Measurements from ENCODE around the gene SKOR1. TPM values are rescaled to one million over a fixed set of nuclear protein-coding genes. Genes with fewer than 3 reads are reported as not detected.

Gene SKOR1
- total RNA-seq, 5 donors from 2014 or later (not counting 1 experiment from before 2014, with no cell fraction given), result 0.79 to 2.7 (median 1.3) TPM

- ATAC-seq (replicated peaks in 1 of 4), result no peak
- 100% methylated on average over 1 of the region's 5 CpGs for WGBS (ENCODE audit: insufficient coverage)
- peaks cover 3 to 5% of the 10 kb centered on the region in 2 experiments for H3K4me1 ChIP-seq (ENCODE audit: control insufficient read depth in 1 of 2, extremely low read depth in 1 of 2, insufficient read depth in 2 of 2, low read length in 2 of 2)
- H3K36me3 ChIP-seq (ENCODE audit: control insufficient read depth in 2 of 2, extremely low read depth in 1 of 2, insufficient read depth in 1 of 2, low read length in 1 of 2), result no peaks in the 10 kb centered on the region
- Mint-ChIP-seq H3K4me3 (no peak overlapping the region), H3K36me3 (no peaks in the 10 kb centered on the region), H3K9me3 (no peaks in the 10 kb centered on the region), H3K27ac (no peak overlapping the region), H3K27me3 (peaks cover 3 to 4% of the 10 kb centered on the region in 2 donors), H3K4me1 (peaks cover 6% of the 10 kb centered on the region in 3 donors)
- no peaks in the 10 kb centered on the region for H3K9me3 ChIP-seq
- ChIA-PET CTCF (no interaction called here), POLR2A (no interaction called here)
- no peak for DNase-seq
- H3K27me3 ChIP-seq (replicated peaks in 1 of 2; ENCODE audit: control insufficient read depth in 2 of 2, extremely low read depth in 1 of 2, insufficient read depth in 2 of 2, low read length in 1 of 2), result no peaks in the 10 kb centered on the region
- no peak overlapping the region for H3K27ac ChIP-seq (ENCODE audit: low read length)
- H3K4me3 ChIP-seq (ENCODE audit: control insufficient read depth in 1 of 2, extremely low read depth in 1 of 2, low read length in 1 of 2), result no peak overlapping the region
These were observed 20.7 kb downstream of the SKOR1 start for GRCh38 chr15:67845974-67846373.

DNA sequence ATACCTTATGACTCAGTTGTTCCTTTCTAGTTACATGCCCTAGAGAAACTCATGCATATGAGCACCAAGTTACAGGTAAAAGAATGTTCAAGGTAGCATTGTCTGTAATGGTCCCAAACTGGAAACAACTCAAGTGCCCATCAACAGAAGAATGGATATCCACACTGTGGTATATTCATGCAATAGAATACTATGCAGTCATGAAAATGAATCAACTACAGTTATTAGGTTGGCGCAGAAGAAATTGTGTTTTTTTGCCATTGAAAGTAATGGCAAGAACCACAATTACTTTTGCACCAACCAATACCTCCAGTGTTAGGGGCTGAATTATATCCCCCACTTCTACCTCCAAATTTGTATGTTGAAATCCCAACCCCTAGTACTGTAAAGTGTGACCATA lies 24.2 kb downstream of the SKOR1 start:
- Mint-ChIP-seq H3K36me3 (no peaks in the 10 kb centered on the region), H3K4me3 (no peak overlapping the region), H3K4me1 (no peaks in the 10 kb centered on the region), H3K27me3 (peaks cover 7 to 11% of the 10 kb centered on the region in 2 donors), H3K27ac (no peak overlapping the region), H3K9me3 (no peaks in the 10 kb centered on the region)
- Histone ChIP-seq H3K36me3 (ENCODE audit: control insufficient read depth in 2 of 2, extremely low read depth in 1 of 2, insufficient read depth in 1 of 2, low read length in 1 of 2) (no peaks in the 10 kb centered on the region), H3K9me3 (no peaks in the 10 kb centered on the region), H3K27ac (ENCODE audit: low read length) (no peak overlapping the region), H3K27me3 (replicated peaks in 1 of 2; ENCODE audit: control insufficient read depth in 2 of 2, extremely low read depth in 1 of 2, insufficient read depth in 2 of 2, low read length in 1 of 2) (no peaks in the 10 kb centered on the region), H3K4me1 (ENCODE audit: control insufficient read depth in 1 of 2, extremely low read depth in 1 of 2, insufficient read depth in 2 of 2, low read length in 2 of 2) (no peaks in the 10 kb centered on the region), H3K4me3 (ENCODE audit: control insufficient read depth in 1 of 2, extremely low read depth in 1 of 2, low read length in 1 of 2) (no peak overlapping the region)
- ChIA-PET CTCF (no interaction called here), POLR2A (no interaction called here)
- no peak for DNase-seq
- ATAC-seq (replicated peaks in 1 of 4), result no peak
- WGBS (ENCODE audit: insufficient coverage), result no CpG with 5 or more reads among the region's 1 CpG

- H3K9me3 Mint-ChIP-seq, result no peaks in the 10 kb centered on the region
- H3K4me3 Mint-ChIP-seq, result no peak overlapping the region
- H3K27me3 Mint-ChIP-seq, result peaks cover 7 to 11% of the 10 kb centered on the region in 2 donors
- no peaks in the 10 kb centered on the region for H3K36me3 Mint-ChIP-seq
- ATAC-seq (replicated peaks in 1 of 4) (no peak), DNase-seq (no peak)
- Histone ChIP-seq H3K4me1 (ENCODE audit: control insufficient read depth in 1 of 2, extremely low read depth in 1 of 2, insufficient read depth in 2 of 2, low read length in 2 of 2) (no peaks in the 10 kb centered on the region), H3K4me3 (ENCODE audit: control insufficient read depth in 1 of 2, extremely low read depth in 1 of 2, low read length in 1 of 2) (no peak overlapping the region), H3K9me3 (no peaks in the 10 kb centered on the region), H3K36me3 (ENCODE audit: control insufficient read depth in 2 of 2, extremely low read depth in 1 of 2, insufficient read depth in 1 of 2, low read length in 1 of 2) (no peaks in the 10 kb centered on the region), H3K27me3 (replicated peaks in 1 of 2; ENCODE audit: control insufficient read depth in 2 of 2, extremely low read depth in 1 of 2, insufficient read depth in 2 of 2, low read length in 1 of 2) (no peaks in the 10 kb centered on the region), H3K27ac (ENCODE audit: low read length) (no peak overlapping the region)
- H3K4me1 Mint-ChIP-seq, result no peaks in the 10 kb centered on the region
- CTCF ChIA-PET, result no interaction called here
- H3K27ac Mint-ChIP-seq, result no peak overlapping the region
- POLR2A ChIA-PET, result no interaction called here
- 53% methylated on average over 4 of the region's 7 CpGs for WGBS (ENCODE audit: insufficient coverage)
These were observed 25.0 kb downstream of the SKOR1 start for GRCh38 chr15:67850336-67850735.

DNA sequence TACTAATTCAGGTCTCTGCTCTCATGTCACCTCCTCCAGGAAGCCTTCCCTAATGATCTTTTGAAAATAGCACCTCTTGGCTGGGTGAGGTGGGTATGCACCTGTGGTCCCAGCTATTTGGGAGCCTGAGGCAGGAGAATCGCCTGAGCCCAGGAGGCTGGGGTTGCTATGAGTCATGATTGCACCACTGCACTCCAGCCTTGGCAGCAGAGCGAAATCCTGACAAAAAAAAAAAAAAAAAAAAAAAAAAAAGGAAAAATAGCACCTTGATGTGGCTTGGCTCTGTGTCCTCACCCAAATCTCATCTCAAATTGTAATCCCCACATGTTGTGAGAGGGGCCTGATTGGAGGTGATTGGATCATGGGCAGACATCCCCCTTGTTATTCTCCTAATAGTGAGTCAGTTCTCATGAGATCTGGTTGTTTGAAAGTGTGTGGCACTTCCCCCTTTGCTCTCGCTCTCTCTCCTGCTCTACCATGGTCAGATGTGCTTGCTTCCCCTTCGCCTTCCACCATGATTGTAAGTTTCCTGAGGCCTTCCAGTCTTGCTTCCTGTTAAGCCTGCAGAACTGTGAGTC lies 25.8 kb downstream of the SKOR1 start:
- Histone ChIP-seq H3K4me3 (ENCODE audit: control insufficient read depth in 1 of 2, extremely low read depth in 1 of 2, low read length in 1 of 2) (no peak overlapping the region), H3K36me3 (ENCODE audit: control insufficient read depth in 2 of 2, extremely low read depth in 1 of 2, insufficient read depth in 1 of 2, low read length in 1 of 2) (no peaks in the 10 kb centered on the region), H3K4me1 (ENCODE audit: control insufficient read depth in 1 of 2, extremely low read depth in 1 of 2, insufficient read depth in 2 of 2, low read length in 2 of 2) (no peaks in the 10 kb centered on the region), H3K27me3 (replicated peaks in 1 of 2; ENCODE audit: control insufficient read depth in 2 of 2, extremely low read depth in 1 of 2, insufficient read depth in 2 of 2, low read length in 1 of 2) (no peaks in the 10 kb centered on the region), H3K27ac (ENCODE audit: low read length) (no peak overlapping the region), H3K9me3 (no peaks in the 10 kb centered on the region)
- POLR2A ChIA-PET, result no interaction called here
- Mint-ChIP-seq H3K4me1 (no peaks in the 10 kb centered on the region), H3K27me3 (peaks cover 7 to 11% of the 10 kb centered on the region in 2 donors), H3K4me3 (no peak overlapping the region), H3K36me3 (no peaks in the 10 kb centered on the region), H3K9me3 (no peaks in the 10 kb centered on the region), H3K27ac (no peak overlapping the region)
- ATAC-seq (replicated peaks in 1 of 4), result no peak
- CTCF ChIA-PET, result no interaction called here
- no peak for DNase-seq
- no CpG with 5 or more reads among the region's 4 CpGs for WGBS (ENCODE audit: insufficient coverage)

GRCh38 chr15:67852418-67852817 lies 27.1 kb downstream of the SKOR1 start:
- Histone ChIP-seq H3K9me3 (no peaks in the 10 kb centered on the region), H3K4me1 (ENCODE audit: control insufficient read depth in 1 of 2, extremely low read depth in 1 of 2, insufficient read depth in 2 of 2, low read length in 2 of 2) (no peaks in the 10 kb centered on the region), H3K4me3 (ENCODE audit: control insufficient read depth in 1 of 2, extremely low read depth in 1 of 2, low read length in 1 of 2) (no peak overlapping the region), H3K36me3 (ENCODE audit: control insufficient read depth in 2 of 2, extremely low read depth in 1 of 2, insufficient read depth in 1 of 2, low read length in 1 of 2) (no peaks in the 10 kb centered on the region), H3K27me3 (replicated peaks in 1 of 2; ENCODE audit: control insufficient read depth in 2 of 2, extremely low read depth in 1 of 2, insufficient read depth in 2 of 2, low read length in 1 of 2) (no peaks in the 10 kb centered on the region), H3K27ac (ENCODE audit: low read length) (no peak overlapping the region)
- Mint-ChIP-seq H3K27ac (no peak overlapping the region), H3K4me1 (no peaks in the 10 kb centered on the region), H3K27me3 (peaks cover 7 to 11% of the 10 kb centered on the region in 2 donors), H3K9me3 (no peaks in the 10 kb centered on the region), H3K36me3 (no peaks in the 10 kb centered on the region), H3K4me3 (no peak overlapping the region)
- ATAC-seq (replicated peaks in 1 of 4), result no peak
- ChIA-PET CTCF (no interaction called here), POLR2A (no interaction called here)
- no peak for DNase-seq
- no CpG with 5 or more reads among the region's 3 CpGs for WGBS (ENCODE audit: insufficient coverage)

- H3K4me1 ChIP-seq (ENCODE audit: control insufficient read depth in 1 of 2, extremely low read depth in 1 of 2, insufficient read depth in 2 of 2, low read length in 2 of 2), result no peaks in the 10 kb centered on the region
- peaks cover 7 to 11% of the 10 kb centered on the region in 2 donors for H3K27me3 Mint-ChIP-seq
- H3K27ac ChIP-seq (ENCODE audit: low read length), result no peak overlapping the region
- ATAC-seq (replicated peaks in 1 of 4) (no peak), DNase-seq (no peak)
- no peak overlapping the region for H3K27ac Mint-ChIP-seq
- no peaks in the 10 kb centered on the region for H3K36me3 ChIP-seq (ENCODE audit: control insufficient read depth in 2 of 2, extremely low read depth in 1 of 2, insufficient read depth in 1 of 2, low read length in 1 of 2)
- POLR2A ChIA-PET, result no interaction called here
- no CpG with 5 or more reads among the region's 3 CpGs for WGBS (ENCODE audit: insufficient coverage)
- H3K27me3 ChIP-seq (replicated peaks in 1 of 2; ENCODE audit: control insufficient read depth in 2 of 2, extremely low read depth in 1 of 2, insufficient read depth in 2 of 2, low read length in 1 of 2), result no peaks in the 10 kb centered on the region
- CTCF ChIA-PET, result interaction anchor here (0.6 to 0.7 kb wide), 2 partner anchors 150 to 902 kb away, joined by 3 to 4 read pairs; no protein-coding TSS in a partner anchor
- no peak overlapping the region for H3K4me3 ChIP-seq (ENCODE audit: control insufficient read depth in 1 of 2, extremely low read depth in 1 of 2, low read length in 1 of 2)
- no peak overlapping the region for H3K4me3 Mint-ChIP-seq
- H3K9me3 ChIP-seq, result no peaks in the 10 kb centered on the region
- no peaks in the 10 kb centered on the region for H3K36me3 Mint-ChIP-seq
- no peaks in the 10 kb centered on the region for H3K4me1 Mint-ChIP-seq
- no peaks in the 10 kb centered on the region for H3K9me3 Mint-ChIP-seq
These were observed 28.1 kb downstream of the SKOR1 start for GRCh38 chr15:67853454-67853853.

- Histone ChIP-seq H3K9me3 (no peaks in the 10 kb centered on the region), H3K27ac (ENCODE audit: low read length) (no peak overlapping the region), H3K4me3 (ENCODE audit: control insufficient read depth in 1 of 2, extremely low read depth in 1 of 2, low read length in 1 of 2) (no peak overlapping the region), H3K4me1 (ENCODE audit: control insufficient read depth in 1 of 2, extremely low read depth in 1 of 2, insufficient read depth in 2 of 2, low read length in 2 of 2) (no peaks in the 10 kb centered on the region), H3K27me3 (replicated peaks in 1 of 2; ENCODE audit: control insufficient read depth in 2 of 2, extremely low read depth in 1 of 2, insufficient read depth in 2 of 2, low read length in 1 of 2) (no peaks in the 10 kb centered on the region), H3K36me3 (ENCODE audit: control insufficient read depth in 2 of 2, extremely low read depth in 1 of 2, insufficient read depth in 1 of 2, low read length in 1 of 2) (no peaks in the 10 kb centered on the region)
- no peaks in the 10 kb centered on the region for H3K9me3 Mint-ChIP-seq
- ChIA-PET POLR2A (no interaction called here), CTCF (interaction anchor here in 1 of 2 donors (0.7 kb wide), 1 partner anchor 9 kb away, joined by 3 read pairs; no protein-coding TSS in a partner anchor)
- no peak overlapping the region for H3K4me3 Mint-ChIP-seq
- no peak for ATAC-seq (replicated peaks in 1 of 4)
- WGBS (ENCODE audit: insufficient coverage), result no CpG with 5 or more reads among the region's 1 CpG
- no peak for DNase-seq
- H3K27ac Mint-ChIP-seq, result no peak overlapping the region
- H3K27me3 Mint-ChIP-seq, result peaks cover 5 to 11% of the 10 kb centered on the region in 2 donors
- H3K36me3 Mint-ChIP-seq, result no peaks in the 10 kb centered on the region
- no peaks in the 10 kb centered on the region for H3K4me1 Mint-ChIP-seq
These were observed 29.0 kb downstream of the SKOR1 start for GRCh38 chr15:67854358-67854757.
